HepG2 (cell line): ENCODE results near the gene UBAC2. TPM values are rescaled to one million over a fixed set of nuclear protein-coding genes. Genes with fewer than 3 reads are reported as not detected.

Source experiments
- ATAC-seq: fragments of 200-7000 bp; cut with Tn5 transposase; 3 replicates; pipeline ENCODE4 v1.9.1; 2020; ENCODE audit warnings: mild to moderate bottlenecking, moderate library complexity
- BruUV-seq: library from RNA; stranded (reverse); fragments of 400-500 nt; replicated peaks from 2 replicates; lab custom pipeline; 2021; lab: Mats Ljungman, UMichigan
- CTCF ChIA-PET: fragments of 300-600 bp; formaldehyde crosslinking; extraction: SDS; loops from one replicate; lab custom pipeline; 2021; ENCODE audit warnings: low total read pairs, inconsistent platforms, low intra/inter-chr PET ratio; lab: Yijun Ruan, JAX
- POLR2A ChIA-PET: fragments of 350-600 bp; sonication (Branson Sonifier 250); formaldehyde crosslinking; loops from one replicate; lab custom pipeline; 2020; ENCODE audit warnings: antibody characterized with exemption, inconsistent platforms; lab: Yijun Ruan, JAX
- DNase-seq: peaks from one replicate; pipeline ENCODE4 v3.0.0-alpha.2; 2015; ENCODE audit warnings: low spot score
- FAIRE-seq: peaks from 3 replicates; lab custom pipeline; 2011; peaks lifted over from hg19 to GRCh38; lab: Jason Lieb, UNC
- H2AFZ ChIP-seq: one replicate; pipeline ENCODE4 v1.6.1; 2011; ENCODE audit warnings: low read length, inconsistent platforms
- H3K27ac ChIP-seq: fragments of 300-600 bp; 3 replicates; pipeline ENCODE4 v1.8.0; 2011; ENCODE audit warnings: mixed run types, mild to moderate bottlenecking, mixed read lengths, low read length, inconsistent platforms; ENCODE audit not compliant: insufficient read depth; ENCODE audit errors: extremely low read length
- H3K27me3 ChIP-seq, 2 experiments: fragments of 200-600 bp in 1 of 2; 2 replicates in 1 of 2; 3 replicates in 1 of 2; pipeline versions ENCODE4 v1.6.0 to v1.8.0; 2011; ENCODE audit warnings: low read length in 2 of 2, mild to moderate bottlenecking in 2 of 2, moderate library complexity in 2 of 2, inconsistent platforms in 1 of 2; ENCODE audit not compliant: insufficient read depth in 2 of 2, control insufficient read depth in 1 of 2
- H3K36me3 ChIP-seq, 2 experiments: fragments of 200-600 bp in 1 of 2; replicated peaks in 1 of 2; 2 replicates in 1 of 2; 3 replicates in 1 of 2; pipeline versions ENCODE4 v1.5.1 to v1.8.0; 2011; ENCODE audit warnings: low read length in 2 of 2, inconsistent platforms in 1 of 2; ENCODE audit not compliant: insufficient read depth in 2 of 2, control insufficient read depth in 1 of 2
- H3K4me1 ChIP-seq: 2 replicates; pipeline ENCODE4 v1.5.1; 2012; ENCODE audit warnings: low read length, inconsistent platforms; ENCODE audit not compliant: insufficient read depth
- H3K4me2 ChIP-seq: 2 replicates; pipeline ENCODE4 v1.6.0; 2011; ENCODE audit warnings: low read depth, low read length, inconsistent platforms
- H3K4me3 ChIP-seq, 3 experiments: fragments of 200-600 bp in 1 of 3; sonication (generic), shearing (Covaris generic) in 1 of 3; replicated peaks in 1 of 3; 2 replicates each; pipeline ENCODE4 v1.5.1; 2011 to 2016; ENCODE audit warnings: low read length in 3 of 3, inconsistent platforms in 2 of 3, low read depth in 2 of 3, mild to moderate bottlenecking in 2 of 3, control low read depth in 1 of 3, mixed read lengths in 1 of 3; ENCODE audit not compliant: insufficient read depth in 1 of 3
- H3K79me2 ChIP-seq: one replicate; pipeline ENCODE4 v1.6.1; 2011; ENCODE audit warnings: low read length, inconsistent platforms; ENCODE audit not compliant: insufficient read depth
- H3K9ac ChIP-seq: 2 replicates; pipeline ENCODE4 v1.6.0; 2011; ENCODE audit warnings: mild to moderate bottlenecking, low read depth, low read length, inconsistent platforms; ENCODE audit not compliant: insufficient read depth
- H3K9me3 ChIP-seq: 2 replicates; pipeline ENCODE4 v1.5.1; 2012; ENCODE audit warnings: mild to moderate bottlenecking, low read length
- H4K20me1 ChIP-seq: 2 replicates; pipeline ENCODE4 v1.6.0; 2011; ENCODE audit warnings: inconsistent platforms, mild to moderate bottlenecking, low read length, moderate library complexity; ENCODE audit not compliant: insufficient read depth
- FLYWCH1 ChIP-seq: sonication (generic); formaldehyde crosslinking; IDR thresholded peaks from 2 replicates; pipeline ENCODE4 v1.8.1; 2023; ENCODE audit warnings: mild to moderate bottlenecking, missing genetic modification reagents
- FOSL2 ChIP-seq: sonication (generic); formaldehyde crosslinking; IDR thresholded peaks from 2 replicates; pipeline ENCODE4 v1.4.0; 2020; ENCODE audit warnings: missing genetic modification reagents
- FOXP1 ChIP-seq, 2 experiments: fragments of 450-650 bp in 1 of 2; IDR thresholded peaks; 2 replicates each; pipeline ENCODE4 v1.6.1; 2017 to 2018; ENCODE audit warnings: antibody characterized with exemption in 1 of 2
- MED8 ChIP-seq: sonication (generic); formaldehyde crosslinking; IDR thresholded peaks from 2 replicates; pipeline ENCODE4 v1.8.1; 2023; ENCODE audit warnings: mild to moderate bottlenecking, missing genetic modification reagents; ENCODE audit not compliant: insufficient replicate concordance
- ZNF232 ChIP-seq: sonication (generic); formaldehyde crosslinking; IDR thresholded peaks from 2 replicates; pipeline ENCODE4 v1.4.0; 2020; ENCODE audit warnings: missing genetic modification reagents, borderline replicate concordance
- ZNF772 ChIP-seq: sonication (generic); formaldehyde crosslinking; IDR thresholded peaks from 2 replicates; pipeline ENCODE4 v1.5.0; 2020; ENCODE audit warnings: mild to moderate bottlenecking, missing genetic modification reagents
- ZNF790 ChIP-seq: sonication (generic); formaldehyde crosslinking; IDR thresholded peaks from 2 replicates; pipeline ENCODE4 v1.8.0; 2022; ENCODE audit warnings: missing genetic modification reagents, mild to moderate bottlenecking, borderline replicate concordance
- WGBS: methylation state at CpG from one replicate; pipeline ENCODE4 v1.1.6; 2017; ENCODE audit warnings: low lambda C conversion rate; 5-methylcytosine and 5-hydroxymethylcytosine counted together
- in situ Hi-C: cut with HindIII; loops from 2 replicates; pipeline ENCODE4 v1.10.0; 2017; ENCODE audit warnings: low pct_unique_long_range_greater_than_20kb; ENCODE audit not compliant: extremely low pct_ligation_motif_present
- intact Hi-C: fragments of 100-400 bp; cut with micrococcal nuclease; formaldehyde crosslinking; loops from one replicate; pipeline ENCODE4 v1.10.0; 2022; ENCODE audit not compliant: unreplicated experiment
- polyA plus RNA-seq, 8 experiments: library from polyadenylated mRNA; depleted of rRNA in 3 of 8; stranded (reverse) in 7 of 8; unstranded in 1 of 8; fragments of >200 nt; fragmentation: Illumina TruSeq in 4 of 8; extraction: Trizol in 4 of 8; gene quantifications; 2 replicates each; pipeline versions ENCODE4 v1.2.1 to v1.2.3, GENCODE V29; 2011 to 2016; ENCODE audit warnings: low read depth in 4 of 8, missing spikeins in 1 of 8, mixed read lengths in 1 of 8; ENCODE audit not compliant: insufficient read depth in 1 of 8
- total RNA-seq, 5 experiments: library from RNA; depleted of rRNA; stranded (reverse); fragments of >200 nt; fragmentation: Illumina TruSeq; extraction: Trizol; gene quantifications; 2 replicates each; pipeline ENCODE4 v1.2.3, GENCODE V29; 2016; ENCODE audit warnings: low read depth in 1 of 5
- TF ChIP-seq, protein P1 (sequence below): sonication (generic); formaldehyde crosslinking; IDR thresholded peaks from 2 replicates; pipeline ENCODE4 v1.4.0; 2020; ENCODE audit warnings: missing genetic modification reagents

Gene UBAC2
- total and polyA plus RNA-seq, 2 of the 13 experiments (the other 11 are each of a cell fraction or from before 2014, with no cell fraction given) = 61.3 to 80.8 TPM

GRCh38 chr13:99151516-99151915, 49.1 kb upstream of the UBAC2 start:
- POLR2A ChIA-PET = no interaction called here
- Histone ChIP-seq H2AFZ (no peak overlapping the region), H3K9ac (no peak overlapping the region), H3K9me3 (no peaks in the 10 kb centered on the region), H3K27ac (no peak overlapping the region), H4K20me1 (no peaks in the 10 kb centered on the region), H3K4me3 (no peak overlapping the region), H3K4me1 (no peaks in the 10 kb centered on the region), H3K4me2 (no peak overlapping the region), H3K36me3 (no peaks in the 10 kb centered on the region), H3K27me3 (peaks cover 0 to under 1% of the 10 kb centered on the region in 2 experiments; a peak in 1 of 5 replicates), H3K79me2 (no peaks in the 10 kb centered on the region)
- ATAC-seq = no peak
- intact Hi-C loops (no loop called here), in situ Hi-C loops (no loop called here)
- BruUV-seq = no TSS peak
- TF ChIP-seq FOSL2 (CRISPR knock-in tag) = 0 out of 2 replicates have a peak, but pooled peaks have one; percentile 15
- TF ChIP-seq ZNF772 (CRISPR knock-in tag) = no peak
- DNase-seq = no peak
- 59% methylated on average over 4 of the region's 4 CpGs for WGBS
- CTCF ChIA-PET = no interaction called here
- FAIRE-seq = no peak

- no peak overlapping the region for H3K4me3 ChIP-seq
- no peaks in the 10 kb centered on the region for H3K36me3 ChIP-seq
- no peaks in the 10 kb centered on the region for H3K79me2 ChIP-seq
- no peaks in the 10 kb centered on the region for H3K27me3 ChIP-seq
- ATAC-seq (no peak), FAIRE-seq (no peak), DNase-seq (no peak)
- WGBS = 48% methylated on average over 1 of the region's 1 CpG
- intact Hi-C loops = no loop called here
- TF ChIP-seq ZNF232 (CRISPR knock-in tag) (no peak), FLYWCH1 (no peak), MED8 (no peak), ZNF790 (no peak), FOXP1 (IDR thresholded peaks at IDR 0.05) (no peak), FOXP1 (CRISPR knock-in tag; IDR thresholded peaks at IDR 0.05) (no peak)
- TF ChIP-seq, protein P1, sequence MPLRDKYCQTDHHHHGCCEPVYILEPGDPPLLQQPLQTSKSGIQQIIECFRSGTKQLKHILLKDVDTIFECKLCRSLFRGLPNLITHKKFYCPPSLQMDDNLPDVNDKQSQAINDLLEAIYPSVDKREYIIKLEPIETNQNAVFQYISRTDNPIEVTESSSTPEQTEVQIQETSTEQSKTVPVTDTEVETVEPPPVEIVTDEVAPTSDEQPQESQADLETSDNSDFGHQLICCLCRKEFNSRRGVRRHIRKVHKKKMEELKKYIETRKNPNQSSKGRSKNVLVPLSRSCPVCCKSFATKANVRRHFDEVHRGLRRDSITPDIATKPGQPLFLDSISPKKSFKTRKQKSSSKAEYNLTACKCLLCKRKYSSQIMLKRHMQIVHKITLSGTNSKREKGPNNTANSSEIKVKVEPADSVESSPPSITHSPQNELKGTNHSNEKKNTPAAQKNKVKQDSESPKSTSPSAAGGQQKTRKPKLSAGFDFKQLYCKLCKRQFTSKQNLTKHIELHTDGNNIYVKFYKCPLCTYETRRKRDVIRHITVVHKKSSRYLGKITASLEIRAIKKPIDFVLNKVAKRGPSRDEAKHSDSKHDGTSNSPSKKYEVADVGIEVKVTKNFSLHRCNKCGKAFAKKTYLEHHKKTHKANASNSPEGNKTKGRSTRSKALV (CRISPR knock-in tag) = no peak
- in situ Hi-C loops = no loop called here
- no peaks in the 10 kb centered on the region for H3K9me3 ChIP-seq
- ChIA-PET POLR2A (no interaction called here), CTCF (no interaction called here)
- no TSS peak for BruUV-seq
- no peak overlapping the region for H2AFZ ChIP-seq
- no peak overlapping the region for H3K9ac ChIP-seq
- H4K20me1 ChIP-seq = no peaks in the 10 kb centered on the region
- H3K27ac ChIP-seq = no peak overlapping the region
- no peak overlapping the region for H3K4me2 ChIP-seq
- no peaks in the 10 kb centered on the region for H3K4me1 ChIP-seq
These were observed 47.4 kb upstream of the UBAC2 start for GRCh38 chr13:99153219-99153618.
